NCI-H1092 treated with DMSO at 0.1 percent for 48 hours (cell line): ENCODE results near the gene SKA2.
"Not testable (repeated sequence)": the region's sequence is repeated elsewhere in the genome, so short reads cannot be mapped to it uniquely, and the experiment has no call there.

Source experiments
- DNase-seq: peaks from one replicate; lab custom pipeline; 2025; lab: John Stamatoyannopoulos, UW

SKA2 gene

DNA sequence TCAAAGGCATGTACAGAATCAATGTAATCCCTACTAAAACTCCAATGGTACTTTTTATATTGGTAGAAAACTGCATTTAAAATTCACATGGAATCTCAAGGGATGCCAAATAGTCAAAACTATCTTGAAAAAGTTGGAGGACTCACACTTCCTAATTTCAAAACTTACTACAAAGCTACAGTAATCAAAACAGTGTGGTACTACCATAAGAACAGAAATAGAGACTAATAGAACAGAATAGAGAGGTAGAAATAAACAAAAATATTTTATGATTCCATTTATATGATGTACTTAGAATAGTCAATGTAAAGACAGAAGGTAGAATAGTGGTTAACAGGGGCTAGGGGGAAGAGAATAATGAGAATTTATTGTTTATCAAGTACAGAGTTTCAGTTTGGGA lies 57.1 kb downstream of the SKA2 start:
- no peak for DNase-seq

DNA sequence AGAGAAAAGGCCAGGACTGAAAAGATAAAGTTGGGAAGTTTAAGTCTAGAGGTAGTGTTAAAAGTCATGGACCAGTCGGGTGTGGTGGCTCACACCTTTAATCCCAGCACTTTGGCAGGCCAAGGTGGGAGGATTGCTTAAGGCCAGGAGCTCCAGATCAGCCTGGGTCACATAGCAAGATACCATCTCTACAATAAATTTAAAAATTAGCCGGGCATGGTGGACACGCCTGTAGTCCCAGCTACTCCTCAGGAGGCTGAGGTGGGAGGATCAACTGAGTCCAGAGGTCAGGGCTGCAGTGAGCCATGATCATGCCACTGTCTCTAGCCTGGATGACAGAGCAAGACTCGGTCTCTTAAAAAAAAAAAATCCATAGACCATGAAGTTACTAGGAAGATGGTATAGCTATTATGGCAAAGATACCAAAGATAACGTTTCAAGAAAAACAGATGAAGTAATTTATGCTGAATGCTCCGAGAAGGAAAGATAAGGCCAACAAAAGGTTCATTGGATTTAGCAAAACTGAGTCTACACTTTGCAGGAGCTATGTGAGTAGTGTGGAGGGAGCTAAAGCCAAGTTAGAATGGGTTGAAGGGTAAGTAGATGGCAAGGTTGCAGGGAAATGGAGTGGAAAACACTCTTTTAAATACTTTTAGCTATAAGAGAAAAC lies 60.0 kb downstream of the SKA2 start:
- DNase-seq = no peak

DNA sequence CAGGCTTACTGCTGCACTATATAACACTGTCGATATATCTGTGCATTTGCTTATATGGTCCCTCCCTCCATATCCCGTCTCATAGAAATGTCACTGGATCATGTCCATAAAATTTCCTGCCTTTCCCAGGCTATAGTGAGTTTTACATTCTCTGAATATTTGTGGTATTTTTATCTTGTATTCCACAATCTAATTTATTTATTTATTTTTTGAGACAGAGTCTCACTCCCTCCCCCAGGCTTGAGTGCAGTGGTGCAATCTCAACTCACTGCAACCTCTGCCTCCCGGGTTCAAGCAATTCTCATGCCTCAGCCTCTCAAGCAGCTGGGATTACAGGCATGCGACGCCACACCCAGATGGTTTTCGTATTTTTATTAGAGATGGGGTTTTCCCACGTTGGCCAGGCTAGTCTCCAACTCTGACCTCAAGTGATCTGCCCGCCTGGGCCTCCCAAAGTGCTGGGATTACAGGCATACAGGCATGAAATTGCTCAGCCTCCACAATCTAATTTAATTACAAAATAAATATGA lies 61.2 kb downstream of the SKA2 start:
- DNase-seq = no peak

DNA sequence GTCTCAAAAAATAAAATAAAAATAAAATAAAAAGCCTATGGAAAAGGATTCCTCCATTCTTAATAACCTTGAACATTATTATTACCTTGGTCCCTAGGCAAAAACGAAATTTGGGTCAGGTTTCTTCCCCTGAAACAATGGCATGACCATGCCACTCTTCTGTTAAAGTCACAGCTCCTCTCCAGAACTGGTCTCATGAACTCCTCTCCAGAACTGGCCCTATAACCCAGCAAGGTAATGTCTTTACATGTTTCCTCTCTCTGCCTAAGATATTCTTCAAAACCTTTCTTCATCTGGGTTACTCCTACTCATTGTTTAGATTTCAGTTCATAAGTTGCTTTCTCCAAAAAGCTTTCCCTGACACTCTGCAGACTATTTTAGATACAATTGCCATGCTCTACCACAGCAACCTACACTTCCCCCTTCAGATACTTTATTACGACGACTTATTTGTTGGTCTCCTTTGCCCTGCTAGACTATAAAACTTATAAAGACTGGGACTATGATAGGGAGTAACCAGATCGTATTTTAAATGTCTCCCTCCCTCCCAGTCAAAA lies 61.8 kb downstream of the SKA2 start:
- no peak for DNase-seq

DNA sequence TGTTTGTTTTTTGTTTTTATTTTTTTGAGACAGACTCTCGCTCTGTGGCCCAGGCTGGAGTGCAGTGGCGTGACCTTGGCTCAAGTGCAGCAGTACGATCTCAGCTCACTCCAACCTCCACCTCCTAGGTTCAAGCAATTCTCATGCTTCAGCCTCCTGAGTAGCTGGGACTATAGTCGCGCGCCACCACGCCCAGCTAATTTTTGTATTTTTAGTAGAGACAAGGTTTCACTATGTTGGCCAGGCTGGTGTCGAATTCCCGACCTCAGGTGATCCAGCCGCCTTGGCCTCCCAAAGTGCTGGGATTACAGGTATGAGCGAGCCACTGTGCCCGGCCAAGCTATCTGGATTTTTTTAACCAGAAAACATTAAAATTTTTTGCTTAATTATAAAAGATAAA lies 64.4 kb downstream of the SKA2 start:
- DNase-seq = not testable (repeated sequence)

DNA sequence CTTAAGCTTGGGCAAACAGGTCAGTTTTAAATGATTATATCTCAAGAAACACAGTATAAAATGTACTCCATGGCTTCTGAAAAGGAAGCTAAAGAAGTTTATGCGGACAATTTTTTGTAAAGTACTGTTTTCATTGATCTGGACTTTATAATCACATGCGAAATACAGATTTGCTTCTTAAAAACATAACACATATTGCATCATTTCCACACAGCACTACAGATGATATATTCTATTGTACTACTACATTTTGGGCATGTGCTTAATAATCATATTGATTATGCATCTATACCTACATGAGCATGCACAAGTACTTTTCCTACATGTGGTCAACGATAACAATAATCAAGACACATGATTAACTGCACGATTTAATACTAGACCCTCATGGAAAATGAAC lies 70.8 kb downstream of the SKA2 start:
- no peak for DNase-seq

DNA sequence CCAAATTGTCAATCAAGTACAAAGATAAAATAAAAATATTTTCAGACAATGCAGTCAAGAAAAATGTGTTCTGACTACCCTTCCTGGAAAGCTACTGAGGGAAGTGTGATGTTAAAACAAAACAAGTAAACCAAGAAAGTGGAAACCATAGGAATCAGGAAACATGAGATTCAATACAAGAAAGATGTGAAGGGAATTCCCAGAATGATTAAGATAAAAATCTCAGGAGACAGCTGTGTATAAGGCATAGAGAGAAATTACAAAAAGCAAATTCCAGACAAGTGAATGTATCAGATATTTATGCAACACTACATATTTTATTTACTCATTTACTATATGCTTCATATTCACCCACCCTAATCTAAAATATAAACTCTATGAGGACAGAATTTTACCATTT lies 80.5 kb downstream of the SKA2 start:
- no peak for DNase-seq

DNA sequence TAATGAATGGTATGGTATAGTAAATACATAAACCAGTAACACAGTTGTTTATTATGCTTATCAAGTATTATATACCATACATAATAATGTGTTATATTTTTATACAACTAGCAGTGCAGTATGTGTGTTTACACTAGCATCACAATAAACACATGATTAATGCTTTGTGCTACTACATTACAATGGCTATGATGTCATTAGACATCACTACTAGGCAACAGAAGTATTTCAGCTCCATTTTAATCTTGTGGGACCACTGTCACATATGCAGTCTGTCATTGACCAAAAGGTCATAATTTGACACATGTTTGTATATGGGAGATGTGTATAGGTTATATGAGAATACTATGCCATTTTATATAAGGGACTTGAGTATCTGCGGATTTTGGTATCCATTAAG lies 81.0 kb downstream of the SKA2 start:
- DNase-seq = no peak

DNA sequence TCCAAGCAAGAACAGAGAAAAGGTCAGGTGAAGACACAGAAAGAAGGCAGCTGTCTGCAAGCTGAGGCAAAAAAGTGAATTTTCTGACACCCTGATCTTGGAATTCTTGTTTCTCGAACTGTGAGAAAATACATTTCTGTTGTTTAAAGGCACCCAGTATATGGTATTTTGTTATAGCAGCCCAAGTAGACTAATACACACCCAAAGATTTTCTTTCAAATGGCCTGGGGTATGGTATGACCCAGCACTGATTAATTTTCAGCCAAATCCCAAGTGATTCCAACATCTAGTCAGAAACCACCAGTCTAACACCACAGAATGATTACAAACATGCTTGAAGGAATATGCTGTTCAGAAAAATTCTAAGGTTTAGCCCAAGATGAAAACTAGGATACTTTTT lies 85.1 kb downstream of the SKA2 start:
- no peak for DNase-seq

DNA sequence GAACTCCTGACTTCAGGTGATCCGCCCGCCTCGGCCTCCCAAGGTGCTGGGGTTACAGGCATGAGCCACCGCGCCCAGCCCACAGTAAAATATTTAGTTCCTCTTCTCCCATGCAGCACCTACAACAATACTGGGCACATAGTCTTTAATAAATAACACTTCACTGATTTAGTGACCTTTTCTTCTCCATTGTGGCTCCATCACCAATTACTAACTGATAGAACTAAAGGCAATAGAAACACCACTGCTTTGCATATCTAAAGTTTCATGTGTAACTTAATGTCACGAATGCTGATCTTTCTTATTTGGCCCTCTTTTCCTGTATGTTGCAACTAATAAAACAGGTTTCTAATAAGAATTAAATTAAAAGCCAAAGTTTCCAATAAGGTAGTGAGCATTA lies 87.2 kb downstream of the SKA2 start:
- no peak for DNase-seq

DNA sequence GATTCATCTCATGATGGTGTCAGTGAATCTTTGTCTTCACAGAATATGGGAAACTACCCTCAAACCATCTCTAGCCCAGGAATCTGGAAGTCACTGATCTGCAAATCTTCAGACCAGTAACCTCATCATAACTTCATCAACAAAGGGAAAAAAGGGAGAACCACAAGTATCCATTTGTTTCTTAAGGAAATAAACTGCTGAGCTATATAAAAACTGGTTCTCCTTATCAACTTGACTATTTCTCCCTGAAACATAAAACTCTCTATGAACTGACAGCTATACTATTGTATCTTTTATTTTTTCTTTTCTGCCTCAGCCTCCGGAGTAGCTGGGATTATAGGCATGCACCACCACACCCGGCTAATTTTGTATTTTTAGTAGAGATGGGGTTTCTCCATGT lies 87.6 kb downstream of the SKA2 start:
- DNase-seq = no peak

DNA sequence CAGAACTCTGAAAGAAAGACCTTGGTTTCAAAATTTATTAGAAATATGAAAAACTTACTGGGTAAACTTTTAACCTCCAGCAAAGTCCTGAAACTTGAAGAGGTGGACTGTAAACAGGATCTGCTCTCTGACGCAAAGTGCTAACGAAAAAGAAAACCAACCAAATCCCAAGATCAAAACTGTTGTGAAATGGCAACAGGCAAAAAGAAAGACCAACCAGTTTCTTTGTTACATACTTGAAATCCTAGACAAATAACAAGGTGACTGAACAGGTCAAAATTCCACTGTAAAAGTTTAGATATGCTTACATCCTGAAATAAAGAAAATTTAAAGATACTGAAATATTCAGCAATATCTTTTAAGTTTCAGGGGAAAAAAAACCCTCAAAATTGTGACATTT lies 92.5 kb downstream of the SKA2 start:
- DNase-seq = no peak
